Upper lobe of left lung (tissue), 6 donors: ENCODE results near the gene MAP3K10. TPM values are rescaled to one million over a fixed set of nuclear protein-coding genes. Genes with fewer than 3 reads are reported as not detected.

ENCODE experiments used
- ATAC-seq, 2 donors: fragments of 200-7000 bp; cut with Tn5 transposase; one replicate each; pipeline ENCODE4 v1.9.1; 2022; ENCODE audit warnings: mild to moderate bottlenecking in 2 of 2, moderate library complexity in 2 of 2; ENCODE audit not compliant: low FRiP score in 2 of 2
- DNase-seq, 2 donors: peaks; one replicate each; pipeline ENCODE4 v3.0.0-alpha.2; 2019 to 2020
- H3K27ac ChIP-seq, 4 donors: fragments of 200-600 bp; sonication (generic); one replicate each; pipeline ENCODE4 v1.5.1; 2016 to 2019
- H3K27me3 ChIP-seq, 4 donors: fragments of 200-600 bp; sonication (generic); one replicate each; pipeline ENCODE4 v1.5.1; 2017 to 2019
- H3K36me3 ChIP-seq, 4 donors: fragments of 200-600 bp; sonication (generic); one replicate each; pipeline ENCODE4 v1.5.1; 2016 to 2019
- H3K4me1 ChIP-seq, 4 donors: fragments of 200-600 bp; sonication (generic); one replicate each; pipeline ENCODE4 v1.5.1; 2018 to 2019
- H3K4me3 ChIP-seq, 4 donors: fragments of 200-600 bp; sonication (generic); one replicate each; pipeline ENCODE4 v1.5.1; 2017 to 2019; ENCODE audit warnings: mild to moderate bottlenecking in 2 of 4, moderate library complexity in 1 of 4
- H3K9me3 ChIP-seq, 4 donors: fragments of 200-600 bp; sonication (generic); one replicate each; pipeline ENCODE4 v1.5.1; 2018 to 2019
- EP300 ChIP-seq, 4 donors: sonication (generic); formaldehyde crosslinking; IDR thresholded peaks; one replicate each; pipeline ENCODE4 v1.5.1; 2017; ENCODE audit warnings: antibody characterized with exemption in 4 of 4, control low read depth in 2 of 4
- POLR2A ChIP-seq, 4 donors: fragments of 450-650 bp; IDR thresholded peaks; one replicate each; pipeline ENCODE4 v1.5.1; 2016 to 2017; ENCODE audit warnings: antibody characterized with exemption in 4 of 4, mild to moderate bottlenecking in 2 of 4
- POLR2AphosphoS5 ChIP-seq, 2 donors: sonication (generic); formaldehyde crosslinking; IDR thresholded peaks; one replicate each; pipeline ENCODE4 v1.5.1; 2017; ENCODE audit warnings: antibody characterized with exemption in 2 of 2
- WGBS, 2 donors: methylation state at CpG; one replicate each; pipeline ENCODE4 v1.1.5; 2017 to 2018; 5-methylcytosine and 5-hydroxymethylcytosine counted together
- total RNA-seq, 6 donors: library from RNA; depleted of rRNA in 4 of 6; stranded (reverse); fragments of >200 nt in 4 of 6; gene quantifications; one replicate each; pipeline versions ENCODE4 v1.1.0 to v1.2.1, GENCODE V29; 2016 to 2021
- TF ChIP-seq, protein P1 (sequence below), 6 experiments: fragments of 450-650 bp in 4 of 6; fragments of 200-600 bp in 2 of 6; sonication (generic) in 2 of 6; IDR thresholded peaks; one replicate each; pipeline ENCODE4 v1.5.1; 2016 to 2019; ENCODE audit warnings: antibody characterized with exemption in 6 of 6
- donor health status: DM: no; HTN: no; CAD: no; lungs with moderate emphysema.
- donor health status: DM: no; HTN: yes; CAD: no; lungs with severe emphysema.

Gene MAP3K10
- total RNA-seq, 6 donors from 2014 or later: 9.0 to 56.6 (median 18.4) TPM

DNA sequence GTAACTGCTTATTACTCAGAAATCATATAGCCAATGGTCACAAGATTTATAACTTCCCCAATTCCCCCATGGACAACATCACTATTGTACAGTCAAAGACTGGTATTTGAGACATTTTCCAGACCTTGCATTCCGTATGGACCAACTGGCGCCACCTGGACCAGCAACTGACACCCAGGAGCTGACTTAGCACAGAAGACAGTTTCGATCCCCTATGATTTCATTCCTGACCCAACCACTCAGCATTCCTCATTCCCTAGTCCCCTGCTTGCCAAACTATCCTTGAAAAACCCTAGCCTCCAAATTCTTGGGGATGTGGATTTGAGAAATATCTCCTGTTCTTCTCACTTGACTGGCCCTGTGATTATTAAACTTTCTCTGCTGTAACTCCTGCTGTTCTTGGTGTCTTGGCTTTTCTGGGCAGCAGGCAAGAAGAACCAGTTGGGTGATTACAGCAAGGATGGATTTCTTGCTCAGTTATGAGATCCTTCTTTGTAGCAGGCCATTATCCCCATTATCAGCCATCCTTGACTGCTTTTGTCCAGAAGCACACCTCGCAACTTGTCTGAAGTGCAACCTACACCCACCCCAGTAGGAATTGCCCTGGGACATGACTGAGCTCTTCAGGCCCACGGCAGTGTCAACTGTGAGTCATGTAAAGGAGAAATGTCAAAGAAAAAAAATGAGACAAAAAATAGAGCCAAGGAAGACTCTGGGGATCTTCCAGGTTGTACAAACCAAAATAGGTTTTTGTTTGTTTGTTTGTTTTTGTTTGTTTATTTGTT lies 13.7 kb upstream of the MAP3K10 start:
- Histone ChIP-seq H3K9me3 (no peaks in the 10 kb centered on the region), H3K36me3 (no peaks in the 10 kb centered on the region), H3K27me3 (no peaks in the 10 kb centered on the region), H3K4me3 (no peak overlapping the region), H3K4me1 (no peaks in the 10 kb centered on the region), H3K27ac (no peak overlapping the region)
- DNase-seq (no peak), ATAC-seq (no peak)
- TF ChIP-seq EP300 (IDR thresholded peaks at IDR 0.05): no peak
- TF ChIP-seq POLR2AphosphoS5 (IDR thresholded peaks at IDR 0.05): no peak
- TF ChIP-seq, protein P1, sequence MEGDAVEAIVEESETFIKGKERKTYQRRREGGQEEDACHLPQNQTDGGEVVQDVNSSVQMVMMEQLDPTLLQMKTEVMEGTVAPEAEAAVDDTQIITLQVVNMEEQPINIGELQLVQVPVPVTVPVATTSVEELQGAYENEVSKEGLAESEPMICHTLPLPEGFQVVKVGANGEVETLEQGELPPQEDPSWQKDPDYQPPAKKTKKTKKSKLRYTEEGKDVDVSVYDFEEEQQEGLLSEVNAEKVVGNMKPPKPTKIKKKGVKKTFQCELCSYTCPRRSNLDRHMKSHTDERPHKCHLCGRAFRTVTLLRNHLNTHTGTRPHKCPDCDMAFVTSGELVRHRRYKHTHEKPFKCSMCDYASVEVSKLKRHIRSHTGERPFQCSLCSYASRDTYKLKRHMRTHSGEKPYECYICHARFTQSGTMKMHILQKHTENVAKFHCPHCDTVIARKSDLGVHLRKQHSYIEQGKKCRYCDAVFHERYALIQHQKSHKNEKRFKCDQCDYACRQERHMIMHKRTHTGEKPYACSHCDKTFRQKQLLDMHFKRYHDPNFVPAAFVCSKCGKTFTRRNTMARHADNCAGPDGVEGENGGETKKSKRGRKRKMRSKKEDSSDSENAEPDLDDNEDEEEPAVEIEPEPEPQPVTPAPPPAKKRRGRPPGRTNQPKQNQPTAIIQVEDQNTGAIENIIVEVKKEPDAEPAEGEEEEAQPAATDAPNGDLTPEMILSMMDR (IDR thresholded peaks at IDR 0.05): no peak
- no peak for TF ChIP-seq POLR2A (IDR thresholded peaks at IDR 0.05)
- 89 to 90% methylated on average over 5 of the region's 5 CpGs for WGBS, 2 donors

DNA sequence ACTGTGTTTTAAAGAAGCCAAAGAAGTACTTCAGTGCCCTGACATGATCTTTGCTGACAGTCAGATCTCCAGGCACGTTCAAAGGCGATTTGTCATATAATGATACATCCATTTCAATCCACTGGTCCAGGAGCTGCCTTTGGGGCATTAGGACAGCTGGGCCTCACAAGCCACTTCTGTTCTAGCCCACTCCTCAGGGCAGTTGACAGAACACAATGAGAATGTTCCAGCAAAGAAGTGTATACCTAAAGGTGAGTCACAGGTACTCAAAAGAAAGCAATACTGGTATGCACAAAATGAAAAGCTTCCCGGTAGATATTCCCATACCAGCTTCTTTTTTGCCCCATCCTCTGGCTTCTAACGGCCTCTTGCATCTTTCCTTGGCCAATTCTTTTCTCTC lies 12.5 kb upstream of the MAP3K10 start:
- H3K36me3 ChIP-seq: no peaks in the 10 kb centered on the region
- ATAC-seq (no peak), DNase-seq (no peak)
- H3K4me3 ChIP-seq: no peak overlapping the region
- H3K27ac ChIP-seq: no peak overlapping the region
- no peaks in the 10 kb centered on the region for H3K27me3 ChIP-seq
- TF ChIP-seq POLR2A (IDR thresholded peaks at IDR 0.05) (no peak), EP300 (IDR thresholded peaks at IDR 0.05) (no peak), POLR2AphosphoS5 (IDR thresholded peaks at IDR 0.05) (no peak)
- TF ChIP-seq, protein P1 (IDR thresholded peaks at IDR 0.05): no peak
- 88% methylated on average over 4 of the region's 4 CpGs for WGBS, 2 donors
- no peaks in the 10 kb centered on the region for H3K9me3 ChIP-seq
- H3K4me1 ChIP-seq: no peaks in the 10 kb centered on the region

DNA sequence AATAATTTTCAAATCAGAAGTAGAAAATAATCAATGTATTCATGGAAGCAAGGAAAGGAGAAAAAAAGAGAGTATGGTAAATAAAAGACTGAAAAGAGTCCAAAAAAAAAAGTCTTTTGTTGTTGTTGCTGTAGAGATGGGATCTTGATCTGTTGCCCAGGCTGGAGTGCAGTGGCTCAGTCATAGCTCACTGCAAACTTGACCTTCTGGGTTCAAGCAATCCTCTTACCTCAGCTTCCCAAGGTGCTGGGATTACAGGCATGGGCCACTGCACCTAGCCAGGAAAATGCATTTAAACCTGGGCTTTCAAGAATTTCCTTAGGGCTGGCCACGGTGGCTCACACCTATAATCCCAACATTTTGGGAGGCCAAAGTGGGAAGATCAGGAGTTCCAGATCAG lies 7.0 kb upstream of the MAP3K10 start:
- 75 to 94% methylated on average over 1 of the region's 1 CpG for WGBS, 2 donors
- Histone ChIP-seq H3K27ac (no peak overlapping the region), H3K9me3 (no peaks in the 10 kb centered on the region), H3K4me1 (no peaks in the 10 kb centered on the region), H3K36me3 (no peaks in the 10 kb centered on the region), H3K27me3 (no peaks in the 10 kb centered on the region), H3K4me3 (no peak overlapping the region)
- TF ChIP-seq EP300 (IDR thresholded peaks at IDR 0.05) (no peak), POLR2A (IDR thresholded peaks at IDR 0.05) (no peak), POLR2AphosphoS5 (IDR thresholded peaks at IDR 0.05) (no peak)
- TF ChIP-seq, protein P1 (IDR thresholded peaks at IDR 0.05): no peak
- DNase-seq (no peak), ATAC-seq (no peak)

DNA sequence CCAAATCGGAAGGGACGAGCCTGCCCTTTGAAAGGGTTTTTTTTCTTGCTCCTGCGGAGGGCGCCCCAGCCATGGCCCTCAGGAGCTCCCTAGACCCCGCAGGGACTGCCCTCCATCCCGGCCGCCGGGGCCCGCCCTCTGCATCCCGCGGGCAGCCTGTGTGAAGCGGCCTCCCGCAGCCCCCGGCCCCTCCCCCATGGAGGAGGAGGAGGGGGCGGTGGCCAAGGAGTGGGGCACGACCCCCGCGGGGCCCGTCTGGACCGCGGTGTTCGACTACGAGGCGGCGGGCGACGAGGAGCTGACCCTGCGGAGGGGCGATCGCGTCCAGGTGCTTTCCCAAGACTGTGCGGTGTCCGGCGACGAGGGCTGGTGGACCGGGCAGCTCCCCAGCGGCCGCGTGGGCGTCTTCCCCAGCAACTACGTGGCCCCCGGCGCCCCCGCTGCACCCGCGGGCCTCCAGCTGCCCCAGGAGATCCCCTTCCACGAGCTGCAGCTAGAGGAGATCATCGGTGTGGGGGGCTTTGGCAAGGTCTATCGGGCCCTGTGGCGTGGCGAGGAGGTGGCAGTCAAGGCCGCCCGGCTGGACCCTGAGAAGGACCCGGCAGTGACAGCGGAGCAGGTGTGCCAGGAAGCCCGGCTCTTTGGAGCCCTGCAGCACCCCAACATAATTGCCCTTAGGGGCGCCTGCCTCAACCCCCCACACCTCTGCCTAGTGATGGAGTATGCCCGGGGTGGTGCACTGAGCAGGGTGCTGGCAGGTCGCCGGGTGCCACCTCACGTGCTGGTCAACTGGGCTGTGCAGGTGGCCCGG lies 815 bp downstream of the MAP3K10 start:
- no peak for TF ChIP-seq POLR2A (IDR thresholded peaks at IDR 0.05)

More for the DNA sequence above, 815 bp downstream of the MAP3K10 start:
- peak overlapping the region; percentile 62 to 91 (median 78) for H3K4me3 ChIP-seq
- H3K36me3 ChIP-seq: no peaks in the 10 kb centered on the region
- peak in 1 of 2 donors; percentile 21 for ATAC-seq
- H3K9me3 ChIP-seq: no peaks in the 10 kb centered on the region
- 27 to 46% methylated on average over 12 to 17 of the region's 62 CpGs for WGBS, 2 donors
- H3K27me3 ChIP-seq: no peaks in the 10 kb centered on the region
- DNase-seq: peak; percentile 27 to 88
- peaks cover 12 to 29% (median 19%) of the 10 kb centered on the region in 4 donors for H3K4me1 ChIP-seq
- peak overlapping the region in 3 of 4 donors; percentile 84 to 96 (median 91) for H3K27ac ChIP-seq
